Spleen (tissue), 11 donors: Measurements from ENCODE around the gene PARVG. TPM values are rescaled to one million over a fixed set of nuclear protein-coding genes. Genes with fewer than 3 reads are reported as not detected.

Experiments used
- DNase-seq: peaks from one replicate; pipeline ENCODE4 v3.0.0-alpha.2; 2020
- H3K27ac ChIP-seq, 8 donors: fragments of 200-600 bp; sonication (generic) in 7 of 8; 1 replicate in 4 of 8; 2 replicates in 4 of 8; pipeline versions ENCODE4 v1.5.0 to v1.8.0; 2016 to 2021; ENCODE audit warnings: inconsistent platforms in 4 of 8, mild to moderate bottlenecking in 4 of 8, moderate library complexity in 1 of 8
- H3K27me3 ChIP-seq, 7 donors: fragments of 200-600 bp; sonication (generic) in 6 of 7; replicated peaks in 1 of 7; 1 replicate in 4 of 7; 2 replicates in 3 of 7; pipeline versions ENCODE4 v1.5.0 to v1.8.0; 2016 to 2021; ENCODE audit warnings: inconsistent platforms in 3 of 7, mild to moderate bottlenecking in 1 of 7
- H3K36me3 ChIP-seq, 6 donors: fragments of 200-600 bp; sonication (generic) in 5 of 6; 1 replicate in 4 of 6; 2 replicates in 2 of 6; pipeline versions ENCODE4 v1.5.0 to v1.8.0; 2016 to 2021; ENCODE audit warnings: inconsistent platforms in 2 of 6
- H3K4me1 ChIP-seq, 6 donors: fragments of 200-600 bp; sonication (generic) in 5 of 6; 1 replicate in 3 of 6; 2 replicates in 3 of 6; pipeline versions ENCODE4 v1.5.0 to v1.8.0; 2016 to 2021; ENCODE audit warnings: inconsistent platforms in 3 of 6
- H3K4me3 ChIP-seq, 8 donors: fragments of 200-600 bp; sonication (generic) in 7 of 8; 1 replicate in 4 of 8; 2 replicates in 4 of 8; pipeline versions ENCODE4 v1.5.0 to v1.8.0; 2016 to 2021; ENCODE audit warnings: inconsistent platforms in 4 of 8, mild to moderate bottlenecking in 4 of 8, moderate library complexity in 2 of 8
- H3K9me3 ChIP-seq, 8 donors: fragments of 200-600 bp; sonication (generic) in 7 of 8; 1 replicate in 4 of 8; 2 replicates in 4 of 8; pipeline versions ENCODE4 v1.5.0 to v1.8.0; 2016 to 2021; ENCODE audit warnings: inconsistent platforms in 4 of 8
- POLR2A ChIP-seq, 3 donors: fragments of 450-650 bp; IDR thresholded peaks; one replicate each; pipeline ENCODE4 v1.5.1; 2017; ENCODE audit warnings: antibody characterized with exemption in 3 of 3, mild to moderate bottlenecking in 1 of 3
- POLR2AphosphoS5 ChIP-seq, 3 donors: sonication (generic); formaldehyde crosslinking; IDR thresholded peaks; one replicate each; pipeline ENCODE4 v1.5.1; 2017; ENCODE audit warnings: antibody characterized with exemption in 3 of 3
- WGBS, 5 donors: extraction: QIAGEN DNeasy Blood & Tissue Kit in 3 of 5; methylation state at CpG; one replicate each; pipeline versions ENCODE4 v1.1.5 to v1.1.7; 2013 to 2018; 5-methylcytosine and 5-hydroxymethylcytosine counted together
- intact Hi-C: fragments of 100-400 bp; cut with DNase I; formaldehyde crosslinking; loops from one replicate; pipeline ENCODE4 v1.15.0; 2023; ENCODE audit warnings: low total_unique reads
- polyA plus RNA-seq, 3 donors: library from polyadenylated mRNA; stranded (reverse); fragments of 200-250 nt; gene quantifications; one replicate each; pipeline ENCODE4 v1.2.1, GENCODE V29; 2013
- total RNA-seq, 7 donors: library from RNA; depleted of rRNA in 3 of 7; stranded (reverse); fragments of >200 nt in 3 of 7; fragmentation: NEBNext Ultra II Directional in 4 of 7; extraction: Animal tissue kit (Norgen Biotek cat#: 25700) in 4 of 7; gene quantifications; one replicate each; pipeline versions ENCODE4 v1.1.0 to v1.2.1, GENCODE V29; 2016 to 2021
- TF ChIP-seq, protein P1 (sequence below), 11 experiments: fragments of 200-600 bp in 7 of 11; fragments of 450-650 bp in 4 of 11; sonication (generic) in 4 of 11; IDR thresholded peaks in 8 of 11; conservative IDR thresholded peaks in 3 of 11; 1 replicate in 7 of 11; 2 replicates in 4 of 11; pipeline versions ENCODE4 v1.4.0 to v1.8.0; 2016 to 2021; ENCODE audit warnings: antibody characterized with exemption in 11 of 11, inconsistent platforms in 4 of 11, mild to moderate bottlenecking in 1 of 11
- donor health status: healthy with polysubstance abuse.
- donor health status: DM: no; HTN: no; CAD: no; lungs with moderate emphysema.
- donor health status: DM: no; HTN: no; CAD: no.
- donor health status: Bipolar disorder and iron deficiency.
- donor health status: healthy.
- donor health status: DM: no; HTN: no; CAD: no.
- donor health status: DM: yes; HTN: yes; CAD: no.

Gene PARVG
- total and polyA plus RNA-seq, 10 donors = 118 to 226 (median 159) TPM

DNA sequence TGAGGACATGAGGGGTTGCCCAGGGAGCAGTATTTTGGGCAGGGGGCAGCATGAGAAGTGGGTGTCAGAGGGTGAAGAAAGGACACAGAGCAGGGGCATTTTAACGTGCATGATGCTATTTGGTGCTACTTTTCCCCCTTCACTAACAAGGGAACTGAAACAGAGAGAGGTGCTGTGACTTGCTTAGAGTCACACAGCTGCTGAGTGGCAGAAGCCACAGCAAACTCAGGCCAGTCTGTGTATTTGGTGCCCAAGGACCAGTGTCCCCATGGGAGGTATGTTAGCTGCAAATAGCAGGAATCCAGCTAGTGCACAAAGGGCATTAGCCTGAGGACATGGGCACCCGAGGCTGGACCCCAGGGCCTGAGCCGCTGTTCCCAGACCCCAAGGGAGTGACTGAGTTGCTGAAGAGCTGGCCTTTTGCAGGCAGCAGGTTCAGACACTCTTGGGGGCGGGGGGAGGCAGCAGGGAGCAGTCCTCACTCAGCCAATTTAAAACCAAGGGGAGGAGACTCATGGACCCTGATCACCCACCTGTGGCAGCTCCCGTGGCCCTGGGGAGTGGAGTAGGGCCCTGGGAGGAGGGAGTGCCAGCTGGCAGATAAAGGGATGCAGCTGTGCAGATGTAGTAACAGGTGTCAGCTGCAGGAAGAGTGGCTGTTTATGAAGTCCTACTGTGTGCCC is 14.6 kb downstream of the PARVG start:
- Histone ChIP-seq H3K4me3 (no peak overlapping the region), H3K27me3 (peaks cover 0 to 6% (median 0%) of the 10 kb centered on the region in 7 donors), H3K27ac (no peak overlapping the region), H3K9me3 (no peaks in the 10 kb centered on the region), H3K4me1 (peaks cover 0 to 38% (median 25%) of the 10 kb centered on the region in 6 donors), H3K36me3 (peaks cover 0 to 94% (median 31%) of the 10 kb centered on the region in 6 donors)
- WGBS, 5 donors = 59 to 77% (median 60%) methylated on average over 3 to 5 of the region's 5 CpGs
- no peak for TF ChIP-seq POLR2A (IDR thresholded peaks at IDR 0.05)
- TF ChIP-seq, protein P1, sequence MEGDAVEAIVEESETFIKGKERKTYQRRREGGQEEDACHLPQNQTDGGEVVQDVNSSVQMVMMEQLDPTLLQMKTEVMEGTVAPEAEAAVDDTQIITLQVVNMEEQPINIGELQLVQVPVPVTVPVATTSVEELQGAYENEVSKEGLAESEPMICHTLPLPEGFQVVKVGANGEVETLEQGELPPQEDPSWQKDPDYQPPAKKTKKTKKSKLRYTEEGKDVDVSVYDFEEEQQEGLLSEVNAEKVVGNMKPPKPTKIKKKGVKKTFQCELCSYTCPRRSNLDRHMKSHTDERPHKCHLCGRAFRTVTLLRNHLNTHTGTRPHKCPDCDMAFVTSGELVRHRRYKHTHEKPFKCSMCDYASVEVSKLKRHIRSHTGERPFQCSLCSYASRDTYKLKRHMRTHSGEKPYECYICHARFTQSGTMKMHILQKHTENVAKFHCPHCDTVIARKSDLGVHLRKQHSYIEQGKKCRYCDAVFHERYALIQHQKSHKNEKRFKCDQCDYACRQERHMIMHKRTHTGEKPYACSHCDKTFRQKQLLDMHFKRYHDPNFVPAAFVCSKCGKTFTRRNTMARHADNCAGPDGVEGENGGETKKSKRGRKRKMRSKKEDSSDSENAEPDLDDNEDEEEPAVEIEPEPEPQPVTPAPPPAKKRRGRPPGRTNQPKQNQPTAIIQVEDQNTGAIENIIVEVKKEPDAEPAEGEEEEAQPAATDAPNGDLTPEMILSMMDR (IDR thresholded peaks at IDR 0.05 in 8 of 11, conservative IDR thresholded peaks at IDR 0.05 in 3 of 11) = no peak
- TF ChIP-seq POLR2AphosphoS5 (IDR thresholded peaks at IDR 0.05) = peak in 1 of 3 donors; percentile 39
- intact Hi-C loops = no loop called here
- DNase-seq = peak; percentile 60

DNA sequence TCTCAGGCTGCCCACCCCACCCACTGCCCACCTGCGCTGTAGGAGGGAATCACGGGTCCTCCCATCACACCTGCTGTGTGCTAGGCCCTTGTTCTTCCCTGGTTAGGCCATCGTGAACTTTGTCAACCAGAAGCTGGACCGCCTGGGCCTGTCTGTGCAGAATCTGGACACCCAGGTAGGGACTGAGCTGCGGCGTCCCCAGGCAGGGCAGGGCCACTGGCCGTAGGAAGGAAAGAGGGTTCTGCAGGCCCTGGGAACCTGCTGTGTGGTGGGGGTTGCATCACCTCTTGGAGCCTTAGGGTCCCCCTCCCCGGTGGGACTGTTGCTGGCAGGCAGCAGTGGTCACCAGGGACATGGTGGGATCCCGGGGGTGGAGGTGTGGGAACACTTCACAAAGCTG is 15.5 kb downstream of the PARVG start:
- intact Hi-C loops = no loop called here
- Histone ChIP-seq H3K36me3 (peaks cover 0 to 97% (median 38%) of the 10 kb centered on the region in 6 donors), H3K9me3 (no peaks in the 10 kb centered on the region), H3K27me3 (peaks cover 0 to 10% (median 0%) of the 10 kb centered on the region in 7 donors), H3K4me1 (peaks cover 0 to 29% (median 16%) of the 10 kb centered on the region in 6 donors), H3K27ac (no peak overlapping the region), H3K4me3 (no peak overlapping the region)
- no peak for DNase-seq
- TF ChIP-seq POLR2A (IDR thresholded peaks at IDR 0.05) (no peak), POLR2AphosphoS5 (IDR thresholded peaks at IDR 0.05) (peak in 1 of 3 donors; percentile 35)
- WGBS, 5 donors = 72 to 87% (median 74%) methylated on average over 5 to 9 of the region's 9 CpGs

DNA sequence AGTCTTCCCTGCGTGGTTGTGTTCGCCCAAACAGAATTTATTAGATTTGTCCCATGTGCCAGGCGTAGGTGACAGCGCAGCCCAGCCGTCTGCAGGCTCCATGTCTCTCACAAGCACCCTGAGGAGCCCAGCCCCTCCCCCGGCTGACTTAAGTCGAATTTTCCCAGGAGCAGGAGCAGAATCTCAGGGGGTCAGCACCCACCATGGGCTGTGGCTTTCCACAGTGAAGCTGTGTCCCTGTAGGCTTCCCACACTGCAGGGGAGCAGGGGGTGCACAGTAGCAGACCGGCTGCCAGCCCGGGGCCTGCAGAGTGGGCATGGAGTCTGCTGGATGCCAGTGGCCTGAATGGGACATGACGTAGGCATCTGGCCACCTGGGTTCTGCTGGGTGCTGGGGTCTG is 16.0 kb downstream of the PARVG start:
- peak; percentile 51 for DNase-seq

GRCh38 chr22:44197271-44197670 is 16.5 kb downstream of the PARVG start:
- H3K4me3 ChIP-seq = no peak overlapping the region
- no peak overlapping the region for H3K27ac ChIP-seq
- intact Hi-C loops = no loop called here
- DNase-seq = no peak
- 85 to 96% (median 92%) methylated on average over 2 of the region's 2 CpGs for WGBS, 5 donors
- H3K36me3 ChIP-seq = peaks cover 0 to 98% (median 46%) of the 10 kb centered on the region in 6 donors
- no peaks in the 10 kb centered on the region for H3K9me3 ChIP-seq
- peaks cover 0 to 18% (median 0%) of the 10 kb centered on the region in 7 donors for H3K27me3 ChIP-seq
- no peak for TF ChIP-seq POLR2AphosphoS5 (IDR thresholded peaks at IDR 0.05)
- TF ChIP-seq, protein P1 (IDR thresholded peaks at IDR 0.05 in 8 of 11, conservative IDR thresholded peaks at IDR 0.05 in 3 of 11) = no peak
- TF ChIP-seq POLR2A (IDR thresholded peaks at IDR 0.05) = no peak
- H3K4me1 ChIP-seq = peaks cover 0 to 19% (median 7%) of the 10 kb centered on the region in 6 donors

More for the DNA sequence above, 16.0 kb downstream of the PARVG start:
- Histone ChIP-seq H3K4me3 (no peak overlapping the region), H3K27ac (no peak overlapping the region), H3K4me1 (peaks cover 0 to 24% (median 12%) of the 10 kb centered on the region in 6 donors), H3K9me3 (no peaks in the 10 kb centered on the region), H3K27me3 (peaks cover 0 to 15% (median 0%) of the 10 kb centered on the region in 7 donors), H3K36me3 (peaks cover 0 to 98% (median 43%) of the 10 kb centered on the region in 6 donors)
- WGBS, 5 donors = 84 to 92% (median 86%) methylated on average over 6 to 10 of the region's 10 CpGs
- no peak for TF ChIP-seq POLR2AphosphoS5 (IDR thresholded peaks at IDR 0.05)
- TF ChIP-seq, protein P1 (IDR thresholded peaks at IDR 0.05 in 8 of 11, conservative IDR thresholded peaks at IDR 0.05 in 3 of 11) = no peak
- no peak for TF ChIP-seq POLR2A (IDR thresholded peaks at IDR 0.05)
- intact Hi-C loops = no loop called here
